OCI-LY7 (cell line): ENCODE measurements around the gene ATF7.

Experiments
- CTCF ChIP-seq: fragments of 200-600 bp; sonication (generic); conservative IDR thresholded peaks from 2 replicates; pipeline ENCODE4 v1.5.1; 2014; ENCODE audit warnings: mild to moderate bottlenecking, antibody characterized with exemption, low read length, moderate library complexity, mixed read lengths
- EZH2phosphoT487 ChIP-seq: fragments of 200-600 bp; sonication (generic); IDR thresholded peaks from 2 replicates; pipeline ENCODE4 v1.6.1; 2018; ENCODE audit warnings: low read depth, borderline replicate concordance, mild to moderate bottlenecking, mixed run types, antibody characterized with exemption, low read length, moderate library complexity, mixed read lengths

GRCh38 chr12:53561590-53561953, 64.6 kb downstream of the ATF7 start:
- TF ChIP-seq CTCF (no peak), EZH2phosphoT487 (no peak)
